HG03196 (cell line): ENCODE data around the gene LTB4R.

Source experiments
- ATAC-seq: cut with Tn5 transposase; IDR thresholded peaks from one replicate; pipeline ENCODE4 v1.9.1; 2021; ENCODE audit not compliant: unreplicated experiment

The LTB4R gene

GRCh38 chr14:24366721-24367513 lies 55.6 kb downstream of the LTB4R start:
- ATAC-seq, result peak; percentile 57
